GM23248 (cell line): ENCODE results near the gene KL. TPM values are rescaled to one million over a fixed set of nuclear protein-coding genes. Genes with fewer than 3 reads are reported as not detected.

ENCODE experiments used
- DNase-seq: peaks from one replicate; pipeline ENCODE4 v3.0.0-alpha.2; 2015
- H2AFZ ChIP-seq: fragments of 200-600 bp; sonication (generic); 2 replicates; pipeline ENCODE4 v1.6.1; 2016; ENCODE audit warnings: antibody characterized with exemption
- H3F3A ChIP-seq: fragments of 200-600 bp; sonication (generic); 2 replicates; pipeline ENCODE4 v1.6.1; 2016; ENCODE audit warnings: mild to moderate bottlenecking, antibody characterized with exemption, mixed run types; ENCODE audit not compliant: insufficient read depth
- H3K27ac ChIP-seq: fragments of 200-600 bp; sonication (generic); 2 replicates; pipeline ENCODE4 v1.5.1; 2016; ENCODE audit warnings: mild to moderate bottlenecking
- H3K27me3 ChIP-seq: fragments of 200-600 bp; sonication (generic); replicated peaks from 2 replicates; pipeline ENCODE4 v1.6.1; 2016; ENCODE audit warnings: mild to moderate bottlenecking; ENCODE audit not compliant: insufficient read depth
- H3K36me3 ChIP-seq: fragments of 200-600 bp; sonication (generic); 2 replicates; pipeline ENCODE4 v1.6.1; 2016; ENCODE audit warnings: low read depth, mild to moderate bottlenecking
- H3K4me1 ChIP-seq: fragments of 200-600 bp; sonication (generic); 2 replicates; pipeline ENCODE4 v1.6.1; 2016; ENCODE audit warnings: mild to moderate bottlenecking; ENCODE audit not compliant: insufficient read depth
- H3K4me2 ChIP-seq: fragments of 200-600 bp; sonication (generic); one replicate; pipeline ENCODE4 v1.6.1; 2016; ENCODE audit warnings: mild to moderate bottlenecking; ENCODE audit not compliant: unreplicated experiment
- H3K4me3 ChIP-seq: fragments of 200-600 bp; sonication (generic); 2 replicates; pipeline ENCODE4 v1.5.1; 2016; ENCODE audit warnings: mild to moderate bottlenecking
- H3K79me2 ChIP-seq: fragments of 200-600 bp; sonication (generic); 2 replicates; pipeline ENCODE4 v1.6.1; 2016; ENCODE audit warnings: mild to moderate bottlenecking; ENCODE audit not compliant: insufficient read depth
- H3K9ac ChIP-seq: fragments of 200-600 bp; sonication (generic); 2 replicates; pipeline ENCODE4 v1.6.1; 2016; ENCODE audit warnings: mild to moderate bottlenecking
- H3K9me2 ChIP-seq: fragments of 200-600 bp; sonication (generic); 2 replicates; pipeline ENCODE4 v1.6.1; 2016; ENCODE audit warnings: mixed run types, mild to moderate bottlenecking, moderate library complexity; ENCODE audit not compliant: insufficient read depth
- H3K9me3 ChIP-seq: fragments of 200-600 bp; sonication (generic); one replicate; pipeline ENCODE4 v1.6.1; 2017; ENCODE audit warnings: low read depth
- H4K20me1 ChIP-seq: fragments of 200-600 bp; sonication (generic); 2 replicates; pipeline ENCODE4 v1.6.0; 2016; ENCODE audit not compliant: insufficient read depth
- EZH2 ChIP-seq: fragments of 200-600 bp; sonication (generic); IDR thresholded peaks from 2 replicates; pipeline ENCODE4 v1.6.1; 2018; ENCODE audit warnings: antibody characterized with exemption, mild to moderate bottlenecking; ENCODE audit not compliant: insufficient read depth, poor library complexity, severe bottlenecking
- EZH2phosphoT487 ChIP-seq: fragments of 200-600 bp; sonication (generic); IDR thresholded peaks from 2 replicates; pipeline ENCODE4 v1.6.1; 2018; ENCODE audit warnings: antibody characterized with exemption, moderate library complexity, mild to moderate bottlenecking, low read depth; ENCODE audit not compliant: insufficient read depth
- WGBS, 2 experiments: methylation state at CpG; one replicate each; pipeline ENCODE4 v1.1.6; 2015 to 2017; ENCODE audit warnings: low lambda C conversion rate in 2 of 2, low coverage in 1 of 2; ENCODE audit errors: missing lambda C conversion rate in 2 of 2; 5-methylcytosine and 5-hydroxymethylcytosine counted together
- in situ Hi-C: fragments of 300-500 bp; cut with MboI; formaldehyde crosslinking; loops from 2 replicates; pipeline ENCODE4 v1.15.0; 2020
- polyA plus RNA-seq: library from polyadenylated mRNA; unstranded; fragments of >200 nt; fragmentation: Nextera tagmentation; extraction: Ambion mirVana; gene quantifications from 2 replicates; pipeline ENCODE4 v1.2.1, GENCODE V29; 2016
- total RNA-seq: library from RNA; depleted of rRNA; stranded (reverse); fragments of >200 nt; shearing (Covaris generic); gene quantifications from 2 replicates; pipeline ENCODE4 v1.2.3, GENCODE V29; 2014

The KL gene
- total and polyA plus RNA-seq, 2 experiments from 2014 or later: 0.22 TPM; not detected in 1

- Histone ChIP-seq H3K27me3 (peaks cover 75% of the 10 kb centered on the region), H3K4me3 (no peak overlapping the region), H3F3A (no peaks in the 10 kb centered on the region), H3K9ac (no peak overlapping the region), H3K9me3 (no peaks in the 10 kb centered on the region), H3K4me1 (no peaks in the 10 kb centered on the region), H3K36me3 (no peaks in the 10 kb centered on the region), H4K20me1 (no peaks in the 10 kb centered on the region), H2AFZ (no peak overlapping the region), H3K27ac (no peak overlapping the region), H3K79me2 (no peaks in the 10 kb centered on the region), H3K4me2 (no peak overlapping the region), H3K9me2 (no peaks in the 10 kb centered on the region)
- TF ChIP-seq EZH2phosphoT487 (no peak), EZH2 (no peak)
- in situ Hi-C loops: no loop called here
- 60 to 68% methylated on average over 15 of the region's 15 CpGs for WGBS, 2 experiments
- peak; percentile 38 for DNase-seq
These were observed 1.2 kb downstream of the KL start for GRCh38 chr13:33017323-33017929.

- Histone ChIP-seq H3F3A (no peaks in the 10 kb centered on the region), H4K20me1 (no peaks in the 10 kb centered on the region), H3K9ac (no peak overlapping the region), H3K27ac (no peak overlapping the region), H3K79me2 (no peaks in the 10 kb centered on the region), H3K36me3 (no peaks in the 10 kb centered on the region), H3K9me3 (no peaks in the 10 kb centered on the region), H3K4me2 (no peak overlapping the region), H3K4me3 (no peak overlapping the region), H3K27me3 (peaks cover 75% of the 10 kb centered on the region), H2AFZ (no peak overlapping the region), H3K9me2 (no peaks in the 10 kb centered on the region), H3K4me1 (no peaks in the 10 kb centered on the region)
- no peak for DNase-seq
- in situ Hi-C loops: no loop called here
- WGBS, 2 experiments: 49 to 57% methylated on average over 2 of the region's 2 CpGs
- no peak for TF ChIP-seq EZH2
- TF ChIP-seq EZH2phosphoT487: no peak
These were observed 2.7 kb downstream of the KL start for GRCh38 chr13:33018886-33019285.

DNA sequence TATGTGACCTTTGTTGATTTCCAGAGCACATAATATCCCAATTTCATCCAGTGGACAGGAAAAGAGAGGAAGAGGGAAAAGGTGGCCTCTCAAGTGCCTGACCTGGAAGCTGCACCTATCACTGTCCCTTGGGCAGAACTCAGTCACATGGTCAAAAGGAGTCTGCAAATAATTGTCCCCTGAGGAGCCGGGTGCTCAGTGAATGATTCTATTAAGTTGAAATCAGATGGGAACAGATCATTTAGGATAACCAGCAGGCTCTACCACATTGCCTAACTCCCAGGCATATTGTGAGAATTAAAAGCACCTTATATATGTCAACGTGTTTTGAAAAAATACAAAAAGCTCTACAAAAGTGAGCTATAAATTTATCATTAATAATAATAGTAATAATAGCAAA is 6.8 kb downstream of the KL start:
- H3K4me3 ChIP-seq: no peak overlapping the region
- in situ Hi-C loops: no loop called here
- H3F3A ChIP-seq: no peaks in the 10 kb centered on the region
- TF ChIP-seq EZH2phosphoT487 (no peak), EZH2 (no peak)
- no peak overlapping the region for H3K9ac ChIP-seq
- peaks cover 51% of the 10 kb centered on the region for H3K27me3 ChIP-seq
- no peaks in the 10 kb centered on the region for H3K79me2 ChIP-seq
- no peak for DNase-seq
- no peak overlapping the region for H3K4me2 ChIP-seq
- WGBS, 2 experiments: 60 to 61% methylated on average over 2 of the region's 2 CpGs
- no peak overlapping the region for H2AFZ ChIP-seq
- no peaks in the 10 kb centered on the region for H3K9me3 ChIP-seq
- no peaks in the 10 kb centered on the region for H3K36me3 ChIP-seq
- no peaks in the 10 kb centered on the region for H3K4me1 ChIP-seq
- H3K27ac ChIP-seq: no peak overlapping the region
- H3K9me2 ChIP-seq: no peaks in the 10 kb centered on the region
- H4K20me1 ChIP-seq: no peaks in the 10 kb centered on the region

DNA sequence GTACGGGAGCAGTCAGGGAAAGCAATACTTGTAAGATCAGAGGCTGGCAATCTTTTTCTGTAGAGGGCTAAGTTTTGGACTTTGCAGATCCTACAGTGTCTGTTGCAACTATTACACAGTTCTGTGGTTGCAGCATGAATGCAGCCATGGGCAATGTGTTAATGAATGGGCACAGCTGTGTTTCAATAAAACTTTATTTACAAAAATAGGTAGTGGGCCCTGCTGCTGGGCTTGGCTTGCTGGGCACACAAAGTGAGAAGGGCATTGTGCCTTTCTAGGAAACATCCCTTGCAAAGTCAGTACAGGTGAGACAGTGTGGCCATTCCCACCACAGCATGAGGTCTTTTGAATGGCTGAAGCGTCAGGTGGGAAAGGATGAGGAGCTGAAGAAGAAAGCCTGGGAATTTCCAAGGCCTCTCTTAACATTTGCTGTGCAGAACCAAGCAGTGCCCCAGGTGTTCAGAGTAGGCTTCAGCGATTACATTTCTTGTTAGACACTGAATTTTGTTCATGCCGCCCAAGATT is 9.1 kb downstream of the KL start:
- H3K9me2 ChIP-seq: no peaks in the 10 kb centered on the region
- H3K4me1 ChIP-seq: no peaks in the 10 kb centered on the region
- no peaks in the 10 kb centered on the region for H4K20me1 ChIP-seq
- DNase-seq: no peak
- no peaks in the 10 kb centered on the region for H3F3A ChIP-seq
- no peaks in the 10 kb centered on the region for H3K36me3 ChIP-seq
- H3K27me3 ChIP-seq: peaks cover 32% of the 10 kb centered on the region
- 61 to 64% methylated on average over 4 of the region's 4 CpGs for WGBS, 2 experiments
- TF ChIP-seq EZH2phosphoT487: no peak
- TF ChIP-seq EZH2: no peak
- H3K4me2 ChIP-seq: no peak overlapping the region
- no peak overlapping the region for H3K4me3 ChIP-seq
- H3K9ac ChIP-seq: no peak overlapping the region
- no peaks in the 10 kb centered on the region for H3K79me2 ChIP-seq
- in situ Hi-C loops: no loop called here
- no peaks in the 10 kb centered on the region for H3K9me3 ChIP-seq
- no peak overlapping the region for H3K27ac ChIP-seq
- H2AFZ ChIP-seq: no peak overlapping the region
